Bronchial epithelial cell (primary cell): ENCODE results near the gene UQCC2. TPM values are rescaled to one million over a fixed set of nuclear protein-coding genes. Genes with fewer than 3 reads are reported as not detected.

Experiments
- DNase-seq: peaks from one replicate; pipeline ENCODE4 v3.0.0-alpha.2; 2010; ENCODE audit warnings: low read depth
- FAIRE-seq: peaks from 2 replicates; lab custom pipeline; 2011; peaks lifted over from hg19 to GRCh38; lab: Jason Lieb, UNC
- H3K27me3 ChIP-seq: 2 replicates; pipeline ENCODE4 v1.5.1; 2011; ENCODE audit warnings: low read length; ENCODE audit not compliant: control insufficient read depth, insufficient read depth
- H3K36me3 ChIP-seq: 2 replicates; pipeline ENCODE4 v1.5.1; 2011; ENCODE audit warnings: low read length; ENCODE audit not compliant: control insufficient read depth, insufficient read depth
- H3K4me3 ChIP-seq: 2 replicates; pipeline ENCODE4 v1.5.1; 2011; ENCODE audit warnings: mild to moderate bottlenecking, low read depth, low read length, control low read depth
- total RNA-seq: library from RNA; depleted of rRNA; stranded (reverse); fragments of >200 nt; gene quantifications from 2 replicates; pipeline ENCODE4 v1.2.1, GENCODE V29; 2014
- TF ChIP-seq, protein P1 (sequence below): IDR thresholded peaks from 2 replicates; pipeline ENCODE4 v1.5.1; 2011; ENCODE audit warnings: mild to moderate bottlenecking, moderate library complexity, low read length, control low read depth, inconsistent platforms; ENCODE audit not compliant: insufficient read depth, severe bottlenecking

The UQCC2 gene
- total RNA-seq, 1 donor from 2014 or later, result 47.1 TPM

DNA sequence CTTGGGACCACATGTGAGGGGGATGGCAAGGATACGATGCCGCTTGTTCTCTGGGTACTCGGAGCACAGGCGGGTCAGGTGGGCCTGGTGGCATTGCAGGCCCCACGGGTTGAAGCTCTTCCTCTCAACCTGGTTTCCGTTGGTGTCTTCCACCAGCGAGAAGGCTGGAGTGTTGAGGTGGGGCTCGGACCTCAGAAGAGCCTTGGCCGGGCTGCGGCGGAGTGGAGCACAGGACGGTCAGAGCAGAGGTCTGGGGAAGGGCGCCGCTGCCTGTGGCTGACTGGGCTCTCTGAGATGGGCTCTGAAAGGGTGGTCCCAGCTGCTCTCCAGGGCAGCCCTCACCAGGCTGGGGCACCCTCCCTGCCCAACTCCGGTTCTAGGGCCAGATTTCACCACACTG is 15.2 kb upstream of the UQCC2 start:
- FAIRE-seq (no peak), DNase-seq (no peak)
- TF ChIP-seq, protein P1, sequence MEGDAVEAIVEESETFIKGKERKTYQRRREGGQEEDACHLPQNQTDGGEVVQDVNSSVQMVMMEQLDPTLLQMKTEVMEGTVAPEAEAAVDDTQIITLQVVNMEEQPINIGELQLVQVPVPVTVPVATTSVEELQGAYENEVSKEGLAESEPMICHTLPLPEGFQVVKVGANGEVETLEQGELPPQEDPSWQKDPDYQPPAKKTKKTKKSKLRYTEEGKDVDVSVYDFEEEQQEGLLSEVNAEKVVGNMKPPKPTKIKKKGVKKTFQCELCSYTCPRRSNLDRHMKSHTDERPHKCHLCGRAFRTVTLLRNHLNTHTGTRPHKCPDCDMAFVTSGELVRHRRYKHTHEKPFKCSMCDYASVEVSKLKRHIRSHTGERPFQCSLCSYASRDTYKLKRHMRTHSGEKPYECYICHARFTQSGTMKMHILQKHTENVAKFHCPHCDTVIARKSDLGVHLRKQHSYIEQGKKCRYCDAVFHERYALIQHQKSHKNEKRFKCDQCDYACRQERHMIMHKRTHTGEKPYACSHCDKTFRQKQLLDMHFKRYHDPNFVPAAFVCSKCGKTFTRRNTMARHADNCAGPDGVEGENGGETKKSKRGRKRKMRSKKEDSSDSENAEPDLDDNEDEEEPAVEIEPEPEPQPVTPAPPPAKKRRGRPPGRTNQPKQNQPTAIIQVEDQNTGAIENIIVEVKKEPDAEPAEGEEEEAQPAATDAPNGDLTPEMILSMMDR, result no peak
- no peak overlapping the region for H3K4me3 ChIP-seq
- H3K27me3 ChIP-seq, result peaks cover 8% of the 10 kb centered on the region
- no peaks in the 10 kb centered on the region for H3K36me3 ChIP-seq

GRCh38 chr6:33725891-33726673 is 14.6 kb upstream of the UQCC2 start:
- DNase-seq (no peak), FAIRE-seq (no peak)
- peaks cover 6% of the 10 kb centered on the region for H3K27me3 ChIP-seq
- H3K4me3 ChIP-seq, result no peak overlapping the region
- no peaks in the 10 kb centered on the region for H3K36me3 ChIP-seq
- TF ChIP-seq, protein P1, result no peak

GRCh38 chr6:33725222-33725621 is 13.7 kb upstream of the UQCC2 start:
- TF ChIP-seq, protein P1, result no peak
- Histone ChIP-seq H3K4me3 (no peak overlapping the region), H3K27me3 (peaks cover 6% of the 10 kb centered on the region), H3K36me3 (no peaks in the 10 kb centered on the region)
- FAIRE-seq (no peak), DNase-seq (no peak)

GRCh38 chr6:33724102-33725023 is 12.9 kb upstream of the UQCC2 start:
- Histone ChIP-seq H3K4me3 (no peak overlapping the region), H3K27me3 (peaks cover 6% of the 10 kb centered on the region), H3K36me3 (no peaks in the 10 kb centered on the region)
- DNase-seq, result no peak
- no peak for FAIRE-seq
- TF ChIP-seq, protein P1, result no peak

GRCh38 chr6:33723371-33724085 is 12.0 kb upstream of the UQCC2 start:
- H3K36me3 ChIP-seq, result no peaks in the 10 kb centered on the region
- FAIRE-seq (no peak), DNase-seq (no peak)
- peaks cover 6% of the 10 kb centered on the region for H3K27me3 ChIP-seq
- TF ChIP-seq, protein P1, result no peak
- no peak overlapping the region for H3K4me3 ChIP-seq
